ENCODE data around the gene TMEM11. TPM values are rescaled to one million over a fixed set of nuclear protein-coding genes. Genes with fewer than 3 reads are reported as not detected.

TMEM11 gene
- total RNA-seq, 1 donor from 2014 or later: 34.9 TPM

- no peak for DNase-seq (ENCODE audit: low read depth)
- TF ChIP-seq, protein P1, sequence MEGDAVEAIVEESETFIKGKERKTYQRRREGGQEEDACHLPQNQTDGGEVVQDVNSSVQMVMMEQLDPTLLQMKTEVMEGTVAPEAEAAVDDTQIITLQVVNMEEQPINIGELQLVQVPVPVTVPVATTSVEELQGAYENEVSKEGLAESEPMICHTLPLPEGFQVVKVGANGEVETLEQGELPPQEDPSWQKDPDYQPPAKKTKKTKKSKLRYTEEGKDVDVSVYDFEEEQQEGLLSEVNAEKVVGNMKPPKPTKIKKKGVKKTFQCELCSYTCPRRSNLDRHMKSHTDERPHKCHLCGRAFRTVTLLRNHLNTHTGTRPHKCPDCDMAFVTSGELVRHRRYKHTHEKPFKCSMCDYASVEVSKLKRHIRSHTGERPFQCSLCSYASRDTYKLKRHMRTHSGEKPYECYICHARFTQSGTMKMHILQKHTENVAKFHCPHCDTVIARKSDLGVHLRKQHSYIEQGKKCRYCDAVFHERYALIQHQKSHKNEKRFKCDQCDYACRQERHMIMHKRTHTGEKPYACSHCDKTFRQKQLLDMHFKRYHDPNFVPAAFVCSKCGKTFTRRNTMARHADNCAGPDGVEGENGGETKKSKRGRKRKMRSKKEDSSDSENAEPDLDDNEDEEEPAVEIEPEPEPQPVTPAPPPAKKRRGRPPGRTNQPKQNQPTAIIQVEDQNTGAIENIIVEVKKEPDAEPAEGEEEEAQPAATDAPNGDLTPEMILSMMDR (conservative IDR thresholded peaks at IDR 0.05; ENCODE audit: low read depth, low read length): no peak
- H3K4me3 ChIP-seq (ENCODE audit: low read depth, low read length): no peak overlapping the region
Observed at GRCh38 chr17:21200590-21201297, 13.2 kb downstream of the TMEM11 start.

DNA sequence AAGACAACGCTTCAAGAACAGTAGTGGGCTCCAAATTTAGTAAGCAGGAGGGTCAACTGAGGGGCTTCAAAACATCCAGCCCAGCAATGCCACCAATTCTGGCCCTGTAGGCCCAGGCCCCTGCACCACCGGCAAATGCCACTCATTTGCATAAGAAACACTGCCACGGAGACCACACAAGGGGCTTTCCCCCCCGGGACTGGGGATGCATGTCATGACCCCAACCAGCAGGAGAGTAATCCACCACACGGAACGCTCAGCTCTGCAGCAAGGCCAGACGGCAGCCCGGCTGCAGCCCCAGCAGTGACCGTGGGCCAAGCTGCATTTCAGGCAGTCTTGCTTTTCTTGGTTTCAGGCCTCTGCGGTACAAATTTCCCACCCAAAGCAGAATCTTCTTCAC is 14.1 kb downstream of the TMEM11 start:
- H3K4me3 ChIP-seq (ENCODE audit: low read depth, low read length): no peak overlapping the region
- TF ChIP-seq, protein P1 (conservative IDR thresholded peaks at IDR 0.05; ENCODE audit: low read depth, low read length): no peak
- no peak for DNase-seq (ENCODE audit: low read depth)

GRCh38 chr17:21199311-21199710 is 14.7 kb downstream of the TMEM11 start:
- no peak for DNase-seq (ENCODE audit: low read depth)
- H3K4me3 ChIP-seq (ENCODE audit: low read depth, low read length): no peak overlapping the region
- TF ChIP-seq, protein P1 (conservative IDR thresholded peaks at IDR 0.05; ENCODE audit: low read depth, low read length): no peak

DNA sequence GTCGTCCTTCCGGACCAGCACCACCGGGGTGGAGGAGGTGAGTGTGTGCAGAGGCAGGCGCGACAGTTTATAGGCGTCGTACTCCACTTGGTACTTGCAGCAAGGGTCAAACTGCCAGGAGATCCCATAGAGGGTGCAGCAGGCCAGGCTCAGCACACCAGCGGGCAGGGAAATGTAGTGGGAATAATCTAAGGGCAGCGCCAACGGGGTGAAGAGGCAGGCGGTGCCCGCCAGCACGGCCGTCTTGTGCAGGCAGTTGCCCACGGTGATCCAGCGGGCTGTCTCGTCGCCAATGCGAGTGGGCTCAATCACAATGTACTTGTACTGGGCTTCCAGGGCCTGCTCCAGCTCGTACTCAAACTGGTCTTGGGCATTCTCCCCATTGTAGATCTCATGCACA is 15.6 kb downstream of the TMEM11 start:
- H3K4me3 ChIP-seq (ENCODE audit: low read depth, low read length): no peak overlapping the region
- TF ChIP-seq, protein P1 (conservative IDR thresholded peaks at IDR 0.05; ENCODE audit: low read depth, low read length): no peak
- no peak for DNase-seq (ENCODE audit: low read depth)

DNA sequence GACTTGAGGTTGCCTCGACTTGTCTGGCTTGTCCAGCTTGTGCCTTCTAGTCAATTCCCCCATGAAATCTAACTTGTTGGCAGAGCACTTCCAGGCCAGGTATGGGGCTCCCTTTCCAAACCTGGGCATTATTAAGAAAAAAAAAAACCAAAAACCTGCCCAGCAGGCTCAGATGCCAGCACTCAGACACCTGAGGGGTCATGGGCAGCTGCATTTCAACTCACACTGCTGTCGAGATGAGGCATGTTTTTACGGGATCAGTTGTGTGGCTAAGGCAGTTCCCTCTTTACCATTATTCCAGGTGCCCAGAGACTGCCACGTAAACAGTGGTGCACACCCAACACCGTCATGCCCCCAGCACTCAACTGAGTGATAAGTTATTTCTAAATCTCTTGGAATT is 17.8 kb downstream of the TMEM11 start:
- TF ChIP-seq, protein P1 (conservative IDR thresholded peaks at IDR 0.05; ENCODE audit: low read depth, low read length): no peak
- no peak overlapping the region for H3K4me3 ChIP-seq (ENCODE audit: low read depth, low read length)
- no peak for DNase-seq (ENCODE audit: low read depth)

GRCh38 chr17:21194703-21195102 is 19.3 kb downstream of the TMEM11 start:
- DNase-seq (ENCODE audit: low read depth): no peak
- no peak overlapping the region for H3K4me3 ChIP-seq (ENCODE audit: low read depth, low read length)
- TF ChIP-seq, protein P1 (conservative IDR thresholded peaks at IDR 0.05; ENCODE audit: low read depth, low read length): no peak

- no peak overlapping the region for H3K4me3 ChIP-seq (ENCODE audit: low read depth, low read length)
- TF ChIP-seq, protein P1 (conservative IDR thresholded peaks at IDR 0.05; ENCODE audit: low read depth, low read length): no peak
- DNase-seq (ENCODE audit: low read depth): no peak
Observed at GRCh38 chr17:21194226-21194625, 19.7 kb downstream of the TMEM11 start.

Data from epithelial cell of proximal tubule (primary cell).